GM12801 (cell line): ENCODE measurements around the gene AFG1L.

Experiments
- CTCF ChIP-seq: IDR thresholded peaks from one replicate; pipeline ENCODE4 v1.5.1; 2011; ENCODE audit warnings: control low read depth; ENCODE audit not compliant: insufficient read length; ENCODE audit errors: extremely low read depth

The AFG1L gene

DNA sequence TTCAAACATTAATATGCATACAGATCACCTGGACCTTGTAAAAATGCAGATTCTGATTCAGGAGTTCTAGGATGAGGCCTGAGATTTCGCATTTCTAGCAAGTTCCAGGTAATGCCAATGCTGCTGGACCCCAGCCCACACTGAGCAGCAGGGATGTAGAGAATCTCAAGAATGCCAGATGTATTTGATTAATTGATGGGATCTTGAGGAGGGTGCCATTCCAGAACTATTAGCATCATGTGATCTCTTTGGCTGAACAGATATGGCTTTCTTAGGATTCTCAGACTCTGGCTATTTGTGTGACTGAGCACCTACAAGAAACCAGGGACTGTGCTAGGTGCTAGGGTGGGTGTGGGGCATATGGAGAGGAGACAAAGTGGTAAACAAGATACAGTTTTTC is 17.6 kb upstream of the AFG1L start:
- no peak for TF ChIP-seq CTCF

DNA sequence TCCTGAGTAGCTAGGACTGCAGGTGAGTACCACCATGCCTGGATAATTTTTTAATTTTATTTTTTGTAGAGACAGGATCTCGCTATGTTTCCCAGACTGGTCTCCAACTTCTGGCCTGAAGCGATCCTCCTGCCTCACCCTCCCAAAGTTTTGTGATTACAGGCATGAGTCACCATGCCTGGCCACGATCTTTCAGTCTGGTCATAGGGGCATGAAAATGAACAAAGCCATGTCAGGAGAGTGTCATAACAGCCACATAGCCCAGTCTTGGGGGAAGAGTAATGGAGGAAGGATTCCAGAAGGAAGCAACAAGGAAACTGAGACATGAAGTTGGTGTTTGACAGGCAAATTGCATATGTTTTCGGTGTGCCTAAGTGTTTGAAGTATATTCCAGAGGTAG is 17.0 kb upstream of the AFG1L start:
- no peak for TF ChIP-seq CTCF

- no peak for TF ChIP-seq CTCF
Observed at GRCh38 chr6:108285381-108285780, 9.5 kb upstream of the AFG1L start.

DNA sequence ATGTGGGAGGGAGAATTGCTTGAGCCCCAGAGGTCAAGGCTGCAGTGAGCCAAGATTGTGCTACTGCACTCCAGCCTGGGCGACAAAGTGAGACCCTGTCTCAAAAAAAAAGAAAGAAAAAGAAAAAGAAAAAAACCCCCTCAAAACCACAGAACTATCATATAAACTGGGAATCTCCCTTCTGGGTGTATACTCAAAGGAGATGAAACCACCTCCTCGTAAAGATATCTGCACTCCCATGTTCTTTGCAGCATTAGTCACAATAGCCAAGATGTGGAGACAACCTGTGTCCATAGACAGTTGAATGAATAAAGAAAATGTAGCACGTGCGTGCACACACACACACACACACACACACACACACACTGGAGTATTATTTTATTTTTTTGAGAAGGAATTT is 8.5 kb upstream of the AFG1L start:
- TF ChIP-seq CTCF = no peak

- no peak for TF ChIP-seq CTCF
Observed at GRCh38 chr6:108287373-108287772, 7.5 kb upstream of the AFG1L start.

DNA sequence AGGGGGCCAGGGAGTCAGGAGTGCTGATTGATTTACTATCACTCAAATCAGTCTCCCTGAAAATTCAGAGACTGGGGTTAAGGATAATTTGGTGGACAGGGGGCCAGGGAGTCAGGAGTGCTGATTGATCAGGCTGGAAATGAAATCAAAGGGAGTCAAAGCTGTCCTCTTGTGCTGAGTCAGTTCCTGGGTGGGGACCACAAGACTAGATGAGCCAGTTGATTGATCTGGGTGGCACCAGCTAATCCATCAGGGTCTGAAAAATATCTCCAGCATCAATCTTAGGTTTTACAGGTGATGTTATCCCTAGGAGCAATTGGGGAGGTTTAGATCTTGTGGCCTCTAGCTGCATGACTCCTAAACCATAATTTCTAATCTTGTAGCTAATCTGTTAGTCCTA is 6.1 kb upstream of the AFG1L start:
- TF ChIP-seq CTCF = no peak

- no peak for TF ChIP-seq CTCF
Observed at GRCh38 chr6:108291091-108291490, 3.8 kb upstream of the AFG1L start.
